PFSK-1 (cell line): Measurements from ENCODE around the gene CYP2A13.

Experiments
- POLR2AphosphoS5 ChIP-seq: IDR thresholded peaks from 2 replicates; pipeline ENCODE4 v1.6.1; 2012; ENCODE audit warnings: low read depth, mild to moderate bottlenecking, control low read depth, low read length, moderate library complexity
- SIN3A ChIP-seq: IDR thresholded peaks from 2 replicates; pipeline ENCODE4 v1.6.1; 2012; ENCODE audit warnings: mild to moderate bottlenecking, low read length, moderate library complexity, borderline replicate concordance; ENCODE audit not compliant: insufficient read depth
- TF ChIP-seq, protein P1 (sequence below), 2 experiments: IDR thresholded peaks; 2 replicates each; pipeline versions ENCODE4 v1.6.1 to v1.8.0; 2011 to 2012; ENCODE audit warnings: low read depth in 2 of 2, low read length in 2 of 2, control low read depth in 1 of 2, inconsistent platforms in 1 of 2, mild to moderate bottlenecking in 1 of 2, moderate library complexity in 1 of 2; ENCODE audit not compliant: insufficient read depth in 1 of 2

DNA sequence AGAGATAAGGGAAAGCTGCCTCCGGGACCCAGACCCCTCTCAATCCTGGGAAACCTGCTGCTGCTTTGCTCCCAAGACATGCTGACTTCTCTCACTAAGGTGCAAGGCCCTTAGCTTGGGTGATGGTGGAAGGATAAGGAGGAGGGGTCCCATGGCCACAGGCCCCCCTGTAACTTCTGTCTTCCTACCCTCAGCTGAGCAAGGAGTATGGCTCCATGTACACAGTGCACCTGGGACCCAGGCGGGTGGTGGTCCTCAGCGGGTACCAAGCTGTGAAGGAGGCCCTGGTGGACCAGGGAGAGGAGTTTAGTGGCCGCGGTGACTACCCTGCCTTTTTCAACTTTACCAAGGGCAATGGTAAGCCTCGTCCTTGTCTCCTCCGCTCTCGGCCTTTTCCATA, 28.0 kb downstream of the CYP2A13 start:
- TF ChIP-seq SIN3A, result no peak
- no peak for TF ChIP-seq POLR2AphosphoS5
- TF ChIP-seq, protein P1, sequence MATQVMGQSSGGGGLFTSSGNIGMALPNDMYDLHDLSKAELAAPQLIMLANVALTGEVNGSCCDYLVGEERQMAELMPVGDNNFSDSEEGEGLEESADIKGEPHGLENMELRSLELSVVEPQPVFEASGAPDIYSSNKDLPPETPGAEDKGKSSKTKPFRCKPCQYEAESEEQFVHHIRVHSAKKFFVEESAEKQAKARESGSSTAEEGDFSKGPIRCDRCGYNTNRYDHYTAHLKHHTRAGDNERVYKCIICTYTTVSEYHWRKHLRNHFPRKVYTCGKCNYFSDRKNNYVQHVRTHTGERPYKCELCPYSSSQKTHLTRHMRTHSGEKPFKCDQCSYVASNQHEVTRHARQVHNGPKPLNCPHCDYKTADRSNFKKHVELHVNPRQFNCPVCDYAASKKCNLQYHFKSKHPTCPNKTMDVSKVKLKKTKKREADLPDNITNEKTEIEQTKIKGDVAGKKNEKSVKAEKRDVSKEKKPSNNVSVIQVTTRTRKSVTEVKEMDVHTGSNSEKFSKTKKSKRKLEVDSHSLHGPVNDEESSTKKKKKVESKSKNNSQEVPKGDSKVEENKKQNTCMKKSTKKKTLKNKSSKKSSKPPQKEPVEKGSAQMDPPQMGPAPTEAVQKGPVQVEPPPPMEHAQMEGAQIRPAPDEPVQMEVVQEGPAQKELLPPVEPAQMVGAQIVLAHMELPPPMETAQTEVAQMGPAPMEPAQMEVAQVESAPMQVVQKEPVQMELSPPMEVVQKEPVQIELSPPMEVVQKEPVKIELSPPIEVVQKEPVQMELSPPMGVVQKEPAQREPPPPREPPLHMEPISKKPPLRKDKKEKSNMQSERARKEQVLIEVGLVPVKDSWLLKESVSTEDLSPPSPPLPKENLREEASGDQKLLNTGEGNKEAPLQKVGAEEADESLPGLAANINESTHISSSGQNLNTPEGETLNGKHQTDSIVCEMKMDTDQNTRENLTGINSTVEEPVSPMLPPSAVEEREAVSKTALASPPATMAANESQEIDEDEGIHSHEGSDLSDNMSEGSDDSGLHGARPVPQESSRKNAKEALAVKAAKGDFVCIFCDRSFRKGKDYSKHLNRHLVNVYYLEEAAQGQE (IDR thresholded peaks at IDR 0.05; ENCODE audit: insufficient read depth in 1 of 2, low read depth in 2 of 2, low read length in 2 of 2), result no peak
